Measurements from ENCODE around the gene CBX6.

- TF ChIP-seq, protein P1, sequence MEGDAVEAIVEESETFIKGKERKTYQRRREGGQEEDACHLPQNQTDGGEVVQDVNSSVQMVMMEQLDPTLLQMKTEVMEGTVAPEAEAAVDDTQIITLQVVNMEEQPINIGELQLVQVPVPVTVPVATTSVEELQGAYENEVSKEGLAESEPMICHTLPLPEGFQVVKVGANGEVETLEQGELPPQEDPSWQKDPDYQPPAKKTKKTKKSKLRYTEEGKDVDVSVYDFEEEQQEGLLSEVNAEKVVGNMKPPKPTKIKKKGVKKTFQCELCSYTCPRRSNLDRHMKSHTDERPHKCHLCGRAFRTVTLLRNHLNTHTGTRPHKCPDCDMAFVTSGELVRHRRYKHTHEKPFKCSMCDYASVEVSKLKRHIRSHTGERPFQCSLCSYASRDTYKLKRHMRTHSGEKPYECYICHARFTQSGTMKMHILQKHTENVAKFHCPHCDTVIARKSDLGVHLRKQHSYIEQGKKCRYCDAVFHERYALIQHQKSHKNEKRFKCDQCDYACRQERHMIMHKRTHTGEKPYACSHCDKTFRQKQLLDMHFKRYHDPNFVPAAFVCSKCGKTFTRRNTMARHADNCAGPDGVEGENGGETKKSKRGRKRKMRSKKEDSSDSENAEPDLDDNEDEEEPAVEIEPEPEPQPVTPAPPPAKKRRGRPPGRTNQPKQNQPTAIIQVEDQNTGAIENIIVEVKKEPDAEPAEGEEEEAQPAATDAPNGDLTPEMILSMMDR (IDR thresholded peaks at IDR 0.05) = no peak; the same call in 1 of the 2 replicates
- TF ChIP-seq POLR2AphosphoS5 (IDR thresholded peaks at IDR 0.05; ENCODE audit: low read depth, low read length) = no peak
Observed at GRCh38 chr22:38843201-38843656, 28.8 kb downstream of the CBX6 start.
